HG03025 (cell line): ENCODE data around the gene MECP2.
"Not testable (repeated sequence)": the region's sequence is repeated elsewhere in the genome, so short reads cannot be mapped to it uniquely, and the experiment has no call there.

Experiments
- ATAC-seq: cut with Tn5 transposase; IDR thresholded peaks from one replicate; pipeline ENCODE4 v1.9.1; 2021; ENCODE audit warnings: mild to moderate bottlenecking, moderate library complexity; ENCODE audit not compliant: unreplicated experiment, low FRiP score

The MECP2 gene

DNA sequence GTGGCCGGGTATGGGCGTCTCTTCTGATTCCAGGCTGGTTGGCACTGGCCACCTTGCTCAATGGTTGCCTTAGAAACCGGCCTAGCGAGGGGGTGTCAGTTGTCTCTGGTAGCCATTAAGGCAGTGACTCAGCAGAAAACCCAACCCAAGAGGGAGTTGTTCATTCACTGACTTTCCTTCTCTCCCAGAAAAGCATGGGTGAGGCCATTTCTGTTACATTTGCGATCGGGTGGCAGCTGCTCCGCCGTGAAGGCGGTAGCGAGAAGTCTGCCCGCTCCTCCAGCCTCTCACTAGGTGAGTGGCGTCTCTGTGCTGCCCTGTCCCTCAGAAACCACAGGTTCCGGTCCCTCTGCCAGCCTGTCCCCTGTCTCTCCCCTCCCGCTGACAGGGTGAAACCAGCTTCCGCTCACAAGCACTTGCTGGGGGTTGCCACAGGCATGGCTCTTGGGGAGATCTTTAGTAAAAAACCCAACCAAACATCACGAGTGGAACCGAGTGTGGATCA lies 95.2 kb downstream of the MECP2 start:
- ATAC-seq: no peak

DNA sequence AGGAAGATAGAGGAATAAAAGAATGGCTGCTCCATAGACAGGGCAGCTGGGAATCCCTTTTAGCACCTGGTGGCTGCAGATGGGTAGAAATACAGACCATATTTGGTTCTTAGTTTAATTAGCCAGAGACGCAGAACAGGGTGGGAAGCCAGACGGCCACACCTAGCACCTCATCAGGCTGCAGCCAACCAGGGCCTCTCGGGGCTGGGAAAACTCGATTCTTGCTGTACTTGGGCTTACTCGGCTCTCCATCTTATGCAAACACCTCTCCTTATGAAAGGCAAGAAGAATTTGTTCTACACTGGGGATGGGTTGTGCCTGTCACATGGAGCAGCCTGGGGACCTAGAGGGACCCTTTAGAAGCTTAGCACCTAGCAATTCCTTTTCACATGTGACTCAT lies 97.5 kb downstream of the MECP2 start:
- no peak for ATAC-seq

DNA sequence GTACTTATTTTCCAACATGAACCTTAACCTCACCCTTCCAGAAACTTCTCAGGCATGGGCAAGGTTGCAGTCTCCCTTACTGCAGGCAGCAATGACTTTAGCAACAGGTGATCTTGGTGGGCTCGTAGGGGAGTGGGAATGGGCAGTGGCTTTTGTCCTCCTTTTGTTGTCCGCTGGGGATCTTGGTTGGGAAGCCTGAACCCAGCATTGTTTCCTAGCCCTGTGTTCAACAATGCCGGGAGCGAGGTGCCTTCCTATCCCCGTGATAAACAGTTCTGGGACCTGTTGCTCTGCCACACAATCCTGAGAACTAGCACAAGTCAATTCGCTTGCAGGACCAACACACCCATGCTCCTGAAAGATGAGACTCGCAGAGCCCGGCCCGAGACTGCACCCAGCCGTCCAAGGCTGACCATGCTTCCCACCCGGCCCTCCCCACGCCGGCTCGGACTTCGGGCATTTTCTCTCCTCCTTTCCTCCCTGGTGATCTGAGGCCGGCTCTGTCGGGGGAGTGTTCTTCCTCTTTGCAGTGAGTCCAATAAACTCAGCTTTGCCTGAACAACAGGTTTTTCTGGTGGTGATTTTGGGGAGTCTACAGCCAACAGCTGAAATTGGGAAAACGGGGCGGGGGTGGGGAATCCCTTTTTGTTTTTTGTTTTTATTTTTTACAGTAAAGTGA lies 98.0 kb downstream of the MECP2 start:
- no peak for ATAC-seq

DNA sequence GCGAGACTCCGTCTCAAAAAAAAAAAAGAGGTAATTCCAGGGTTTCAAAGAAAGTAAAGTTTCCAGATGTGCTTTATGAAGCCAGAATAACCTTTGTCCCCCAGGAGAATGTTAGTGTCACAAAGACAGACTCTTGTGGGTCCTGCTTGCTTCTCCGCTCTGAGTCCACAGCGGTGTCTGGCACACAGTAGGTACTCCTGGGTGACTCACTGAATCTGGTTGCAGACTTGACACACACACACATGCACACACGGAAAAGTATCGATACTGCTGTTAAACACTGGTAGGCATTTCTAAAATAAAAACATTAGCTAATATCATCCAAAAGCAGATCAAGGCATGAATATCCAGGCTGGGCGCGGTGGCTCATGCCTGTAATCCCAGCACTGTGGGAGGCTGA lies 102.0 kb downstream of the MECP2 start:
- ATAC-seq: no peak

DNA sequence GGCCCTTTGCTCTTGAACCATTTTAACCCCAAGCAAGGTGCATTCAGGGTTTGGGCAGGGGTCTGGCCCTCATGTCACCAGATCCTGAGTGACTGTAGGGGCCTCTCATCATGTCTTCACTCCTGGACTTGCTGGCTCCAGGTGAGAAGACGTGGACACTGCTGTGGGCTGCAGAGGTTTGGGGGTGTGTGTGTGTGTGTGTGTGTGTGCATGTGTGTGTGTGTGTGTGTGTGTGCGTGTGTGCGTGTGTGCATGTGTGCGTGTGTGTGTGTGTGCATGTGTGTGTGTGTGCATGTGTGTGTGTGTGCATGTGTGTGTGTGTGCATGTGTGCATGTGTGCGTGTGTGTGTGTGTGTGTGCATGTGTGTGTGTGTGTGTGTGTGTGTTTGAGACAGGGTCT lies 103.1 kb downstream of the MECP2 start:
- ATAC-seq: not testable (repeated sequence)

DNA sequence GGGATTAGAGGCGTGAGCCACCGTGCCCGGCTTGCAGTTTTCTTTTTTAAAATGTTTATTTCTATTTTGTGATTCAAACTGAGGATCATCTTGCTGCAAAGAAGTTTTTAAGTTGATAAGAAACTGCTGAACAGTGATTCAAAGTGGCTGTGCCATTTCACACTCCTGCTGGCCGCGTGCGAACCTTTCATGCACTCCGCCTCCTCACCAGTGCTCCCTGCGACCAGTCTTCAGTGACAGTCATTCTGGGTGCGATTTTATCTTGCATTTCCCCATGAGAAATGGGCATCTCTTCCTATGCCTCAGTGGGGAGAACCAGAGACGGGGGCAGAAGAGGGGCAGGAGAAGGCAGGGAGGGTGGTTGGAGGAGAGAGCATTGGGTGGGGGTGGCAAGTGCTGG lies 103.5 kb downstream of the MECP2 start:
- no peak for ATAC-seq

DNA sequence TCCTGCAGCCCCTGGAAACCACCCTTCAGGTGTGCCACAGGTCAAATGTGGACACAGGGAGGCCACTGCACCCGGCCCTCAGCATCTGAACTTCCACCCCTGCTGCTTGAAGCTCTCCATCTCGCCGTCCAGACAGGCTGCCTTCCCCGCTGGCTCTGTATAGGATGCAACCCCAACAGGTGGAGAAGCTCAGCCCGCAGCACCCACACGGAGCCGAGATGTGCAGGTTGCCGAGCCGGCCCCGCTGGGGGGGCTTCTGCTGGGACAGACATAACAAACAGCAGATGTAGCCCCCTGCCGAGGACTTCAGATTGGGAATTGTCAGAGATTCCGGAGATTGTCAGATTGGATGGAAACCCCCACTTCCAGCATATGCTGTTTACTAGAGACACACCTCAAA lies 104.4 kb downstream of the MECP2 start:
- ATAC-seq: no peak

DNA sequence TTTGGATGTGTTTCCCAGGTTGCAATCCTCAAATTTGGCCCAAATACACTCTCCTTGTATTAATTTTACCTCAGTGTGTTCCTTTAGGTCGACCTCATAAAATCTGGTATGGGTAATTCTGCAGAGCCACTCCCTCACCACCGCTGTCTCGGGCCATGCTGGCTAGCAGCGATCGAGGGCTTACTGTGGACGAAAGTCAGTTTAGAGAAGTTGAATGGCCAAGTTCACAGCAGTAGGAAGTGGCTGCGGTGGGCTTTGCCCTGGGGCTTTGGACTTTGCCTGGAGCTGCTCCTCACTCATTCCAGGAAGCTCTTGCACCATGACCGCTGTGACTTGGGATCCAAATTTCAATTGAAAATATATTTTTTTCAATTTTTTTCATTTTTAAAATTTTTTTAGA lies 105.3 kb downstream of the MECP2 start:
- no peak for ATAC-seq

DNA sequence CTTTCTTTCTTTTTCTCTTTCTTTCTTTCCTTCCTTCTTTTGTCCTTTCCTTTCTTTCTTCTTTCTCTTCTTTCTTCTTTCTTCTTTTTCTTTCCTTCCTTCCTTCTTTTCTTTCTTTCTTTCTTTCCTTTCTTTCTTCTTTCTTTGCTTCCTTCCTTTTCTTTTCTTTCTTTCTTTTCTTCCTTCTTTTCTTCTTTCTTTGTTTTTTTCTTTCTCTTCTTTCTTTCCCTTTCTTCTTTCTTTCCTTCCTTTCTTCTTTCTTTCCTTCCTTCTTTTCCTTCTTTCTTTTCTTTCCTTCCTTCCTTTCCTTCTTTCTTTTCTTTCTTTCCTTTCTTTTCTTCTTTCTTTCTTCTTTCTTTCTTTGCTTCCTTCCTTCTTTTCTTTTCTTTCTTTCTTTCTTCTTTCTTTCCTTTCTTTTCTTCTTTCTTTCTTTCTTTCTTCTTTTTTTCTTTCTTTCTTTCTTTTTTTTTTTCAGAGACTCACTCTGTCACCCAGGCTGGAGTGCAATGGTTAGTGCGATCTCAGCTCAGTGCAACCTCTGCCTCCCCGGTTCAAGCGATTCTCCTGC lies 106.4 kb downstream of the MECP2 start:
- no peak for ATAC-seq

DNA sequence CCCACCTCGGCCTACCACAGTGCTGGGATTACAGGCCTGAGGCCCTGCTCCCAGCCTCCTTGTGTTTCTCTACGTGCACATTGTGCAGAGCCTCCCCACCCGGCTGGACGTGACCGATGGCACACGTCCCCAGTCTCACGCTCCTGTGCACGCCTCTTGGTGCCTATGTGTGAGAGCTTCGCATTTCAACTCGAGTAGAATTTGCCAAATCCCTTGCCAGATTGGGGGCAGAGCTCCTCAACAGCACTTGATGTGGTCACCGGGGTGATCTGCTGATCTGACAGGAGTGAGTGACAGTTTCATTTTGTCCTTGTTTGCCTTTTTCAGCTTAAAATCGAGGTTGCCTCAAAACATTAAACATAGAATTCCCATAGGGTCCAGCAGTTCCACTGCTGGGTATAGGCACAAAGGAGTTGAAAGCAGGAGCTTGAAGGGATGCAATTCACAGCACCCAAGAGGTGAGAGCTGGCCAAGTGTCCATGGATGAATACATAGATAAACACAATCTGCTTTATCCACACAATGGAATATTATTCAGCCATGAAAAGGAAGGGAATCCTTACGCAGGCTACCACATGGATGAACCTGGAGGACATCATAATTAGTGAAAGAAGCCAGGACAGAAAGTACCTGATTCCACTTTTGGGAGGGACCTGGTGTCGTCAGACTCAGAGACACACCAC lies 107.4 kb downstream of the MECP2 start:
- ATAC-seq: no peak

DNA sequence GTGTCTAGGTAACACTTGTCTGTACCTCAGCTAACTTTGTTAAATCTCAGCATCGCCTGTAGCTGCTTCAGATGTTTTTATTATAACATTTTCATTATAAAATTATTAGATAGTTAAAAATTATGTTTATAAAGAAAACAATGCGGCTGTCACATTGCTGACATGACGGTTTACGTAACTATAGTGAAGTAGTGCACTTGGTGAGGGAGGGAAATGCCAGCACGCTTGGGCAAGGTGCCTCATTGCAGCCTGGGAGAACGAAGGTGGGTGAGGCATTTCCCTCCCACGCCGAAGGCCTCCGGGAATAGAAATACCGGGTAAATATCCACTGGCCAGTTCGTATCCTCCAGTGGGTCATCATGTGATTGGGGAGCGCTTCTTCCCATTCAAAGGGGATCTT lies 109.0 kb downstream of the MECP2 start:
- ATAC-seq: no peak

DNA sequence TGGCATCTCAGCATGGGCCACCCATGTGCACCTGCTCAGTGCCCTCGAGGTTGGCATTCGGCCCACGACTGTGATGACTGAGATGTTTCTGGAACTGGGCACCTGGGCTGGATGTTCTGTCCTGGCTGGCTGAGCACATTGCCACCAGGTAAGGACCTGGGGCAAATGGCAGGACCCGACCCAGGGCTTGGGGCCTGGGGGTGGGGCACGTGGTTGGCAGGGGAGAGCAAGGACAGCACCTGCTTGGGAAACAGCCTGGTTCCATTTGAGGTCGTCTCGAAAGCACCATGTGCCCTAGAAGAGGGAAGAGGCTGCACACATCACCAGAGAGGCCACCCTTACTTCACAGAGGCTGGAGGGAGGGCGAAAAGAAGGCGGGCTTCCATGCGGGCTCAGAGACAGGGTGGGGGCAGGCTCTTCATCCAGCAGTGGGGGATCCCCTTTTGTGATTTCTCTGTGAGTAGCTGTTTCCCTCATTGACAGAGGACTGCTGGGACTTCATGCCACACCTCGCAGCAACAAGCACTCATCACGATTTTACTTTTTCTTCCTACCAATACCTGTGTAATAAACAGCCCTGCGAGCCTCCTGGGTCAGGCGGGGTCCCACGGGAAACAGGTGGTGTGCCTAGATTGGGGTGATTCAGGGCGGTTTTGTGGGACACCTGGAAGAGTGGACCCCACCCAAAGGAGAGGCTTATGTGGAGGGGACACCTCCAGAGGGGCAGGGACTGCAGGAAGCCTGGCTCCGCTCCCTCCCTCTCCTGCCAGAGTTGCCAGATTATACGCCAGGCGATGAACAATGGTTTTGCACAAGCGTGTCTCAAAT lies 113.0 kb downstream of the MECP2 start:
- no peak for ATAC-seq

DNA sequence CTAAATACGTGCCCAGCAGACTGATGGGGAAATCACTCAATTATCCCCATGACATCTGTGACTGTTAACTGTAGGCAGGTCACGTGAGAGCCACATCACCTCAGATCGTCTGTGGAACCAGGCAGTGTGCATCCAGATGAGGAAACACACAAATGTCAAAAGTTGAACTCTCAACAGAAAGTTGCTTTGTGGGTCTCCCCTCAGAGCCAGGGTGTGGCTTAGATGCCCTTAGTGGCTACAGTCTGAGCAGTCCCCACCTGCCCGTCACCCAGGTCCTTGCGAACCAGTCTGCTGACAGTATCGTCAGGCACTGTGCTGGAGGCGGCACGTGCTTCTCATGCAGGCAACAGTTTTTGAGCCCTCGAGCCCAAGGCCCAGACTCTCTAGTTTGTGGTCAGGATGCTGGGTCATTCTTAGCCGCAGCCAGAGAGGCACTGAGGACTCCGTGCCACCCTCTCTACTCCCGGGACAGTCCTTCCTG lies 114.2 kb downstream of the MECP2 start:
- no peak for ATAC-seq

DNA sequence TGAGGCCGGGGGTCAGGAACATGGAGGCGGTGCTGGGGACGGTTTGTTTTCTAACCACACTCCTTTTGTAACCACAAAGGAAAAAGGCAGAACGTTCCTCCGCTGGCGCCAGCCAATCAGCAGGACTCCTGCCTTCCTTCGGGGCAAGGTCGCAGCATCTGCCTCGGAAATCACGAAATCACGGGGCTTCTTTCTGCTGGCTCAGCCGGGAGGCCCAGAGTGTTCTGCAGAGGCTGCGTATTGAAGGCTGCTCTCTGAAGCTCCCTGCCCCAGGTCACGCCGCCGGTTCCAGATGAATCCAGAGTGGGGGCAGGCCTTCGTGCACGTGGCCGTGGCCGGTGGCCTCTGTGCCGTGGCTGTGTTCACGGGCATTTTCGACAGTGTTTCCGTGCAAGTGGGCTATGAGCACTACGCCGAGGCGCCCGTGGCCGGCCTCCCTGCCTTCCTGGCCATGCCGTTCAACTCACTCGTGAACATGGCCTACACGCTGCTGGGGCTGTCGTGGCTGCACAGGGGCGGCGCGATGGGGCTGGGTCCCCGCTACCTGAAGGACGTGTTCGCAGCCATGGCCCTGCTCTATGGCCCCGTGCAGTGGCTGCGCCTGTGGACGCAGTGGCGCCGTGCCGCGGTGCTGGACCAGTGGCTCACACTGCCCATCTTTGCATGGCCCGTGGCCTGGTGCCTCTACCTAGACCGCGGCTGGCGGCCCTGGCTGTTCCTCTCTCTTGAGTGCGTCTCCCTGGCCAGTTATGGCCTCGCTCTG lies 115.6 kb downstream of the MECP2 start:
- no peak for ATAC-seq

DNA sequence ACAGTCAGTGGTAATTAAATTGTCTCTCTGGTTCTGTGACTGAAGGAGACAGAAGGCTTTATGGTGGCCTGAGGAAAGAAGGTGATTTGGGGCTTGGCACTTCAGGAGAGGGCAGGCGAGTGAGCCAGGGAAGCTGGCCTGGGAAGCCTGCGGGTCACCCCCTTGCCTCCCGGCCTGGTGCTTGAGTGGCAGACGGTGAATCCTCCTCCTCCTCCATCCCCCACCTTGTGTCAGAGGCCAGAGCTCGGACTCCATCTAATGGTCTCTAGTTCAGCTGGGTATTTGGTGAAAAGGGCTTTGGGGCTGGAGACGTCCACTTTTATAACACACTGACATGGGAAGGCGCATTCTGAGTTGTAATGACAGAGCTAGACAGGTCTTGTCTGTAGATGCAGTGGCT lies 116.3 kb downstream of the MECP2 start:
- no peak for ATAC-seq

DNA sequence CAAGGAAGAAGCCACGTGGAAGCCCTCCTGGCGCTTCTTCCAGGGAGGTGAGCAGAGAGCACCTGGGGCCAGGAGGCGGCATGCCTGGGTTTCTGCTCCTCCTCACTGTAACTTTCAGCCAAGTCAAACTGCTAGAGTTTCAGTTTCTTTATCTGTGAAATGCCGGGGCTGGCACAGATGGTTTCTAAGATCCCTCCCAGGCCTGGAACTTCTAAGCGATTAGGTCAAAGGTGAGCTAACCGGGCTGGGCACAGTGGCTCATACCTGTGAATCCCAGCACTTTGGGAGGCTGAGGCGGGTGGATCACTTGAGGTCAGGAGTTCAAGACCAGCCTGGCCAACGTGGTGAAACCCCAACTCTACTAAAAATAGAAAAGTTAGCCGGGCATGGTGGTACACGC lies 117.1 kb downstream of the MECP2 start:
- not testable (repeated sequence) for ATAC-seq

DNA sequence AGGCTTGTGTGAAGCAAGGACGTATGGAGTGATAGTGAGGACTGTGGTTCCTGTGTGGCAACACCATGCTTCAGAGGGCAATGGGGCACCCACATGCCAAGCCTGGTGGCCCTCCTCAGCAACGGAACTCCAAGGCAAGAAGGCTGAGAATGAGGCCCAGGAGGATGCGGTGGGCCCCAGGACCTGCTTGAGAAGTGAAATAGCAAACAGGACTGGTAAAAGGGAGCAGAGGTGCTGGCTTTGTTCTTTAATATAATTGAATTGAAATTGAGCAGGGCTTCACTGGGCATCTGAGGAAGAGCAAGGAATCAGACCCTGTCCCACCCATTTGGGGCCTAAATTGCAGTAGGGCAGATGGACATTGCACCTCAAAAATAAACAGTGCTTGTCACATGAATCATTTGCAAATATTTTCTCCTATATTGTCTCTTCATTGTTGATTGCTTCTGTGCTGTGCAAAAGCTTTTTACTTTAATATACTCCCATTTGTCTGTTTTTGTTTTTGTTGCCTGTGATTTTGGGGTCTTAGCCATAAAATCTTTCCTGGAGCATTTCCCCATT lies 122.7 kb downstream of the MECP2 start:
- ATAC-seq: no peak

DNA sequence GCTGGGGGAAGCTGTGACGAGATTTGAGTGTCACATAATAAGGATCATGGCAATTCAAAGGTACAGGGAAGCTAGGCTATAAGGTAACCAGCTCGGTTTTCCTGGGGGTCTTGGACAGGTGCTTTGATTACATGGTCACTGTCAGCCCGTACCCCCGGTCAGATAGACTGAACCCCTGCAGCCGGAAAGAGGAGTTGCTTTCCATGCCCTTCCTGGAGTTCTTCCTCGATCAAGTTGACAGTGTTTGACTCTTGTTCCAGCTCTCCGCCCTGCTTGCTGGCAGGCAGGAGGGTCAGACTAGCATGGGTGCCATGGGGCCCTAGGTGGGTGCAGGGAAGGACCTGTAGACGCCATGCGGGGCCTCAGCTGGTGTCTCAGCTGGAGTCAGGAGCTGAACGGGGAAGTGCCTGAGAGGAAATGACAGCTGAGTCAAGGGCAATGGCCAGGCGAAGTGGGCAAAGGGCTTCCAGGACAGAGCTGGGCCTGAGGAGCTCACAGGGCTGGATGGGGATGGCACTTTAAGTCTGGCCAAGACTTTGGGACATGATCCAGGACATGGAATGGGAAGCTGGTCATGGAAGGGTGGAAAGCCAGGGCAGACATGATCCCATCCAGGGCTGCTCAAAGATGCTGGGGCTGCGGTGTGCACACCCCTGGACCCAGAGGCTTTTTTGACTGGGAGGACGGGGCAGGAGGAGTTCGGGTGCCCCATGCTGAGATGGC lies 123.4 kb downstream of the MECP2 start:
- ATAC-seq: no peak
